ENCODE results near the gene RGS7. TPM values are rescaled to one million over a fixed set of nuclear protein-coding genes. Genes with fewer than 3 reads are reported as not detected.

The RGS7 gene
- total RNA-seq, 6 experiments from 2014 or later = not detected

- Histone ChIP-seq H3K4me1 (no peaks in the 10 kb centered on the region), H3K27me3 (no peaks in the 10 kb centered on the region), H3K36me3 (no peaks in the 10 kb centered on the region), H3K27ac (no peak overlapping the region), H3K4me3 (no peak overlapping the region), H3K9me3 (no peaks in the 10 kb centered on the region)
- TF ChIP-seq CTCF (IDR thresholded peaks at IDR 0.05) (no peak), POLR2A (IDR thresholded peaks at IDR 0.05) (no peak)
- intact Hi-C loops (cut with DNase I) = no loop called here
- no peak for DNase-seq
- WGBS (ENCODE audit: insufficient coverage, low coverage, low lambda C conversion rate, missing lambda C conversion rate) = 41% methylated on average over 1 of the region's 1 CpG
- ATAC-seq = no peak
These were observed 218.0 kb downstream of the RGS7 start for GRCh38 chr1:241139047-241139446.

GRCh38 chr1:241138248-241138647, 218.8 kb downstream of the RGS7 start:
- Histone ChIP-seq H3K9me3 (no peaks in the 10 kb centered on the region), H3K36me3 (no peaks in the 10 kb centered on the region), H3K4me3 (no peak overlapping the region), H3K27me3 (no peaks in the 10 kb centered on the region), H3K4me1 (no peaks in the 10 kb centered on the region), H3K27ac (no peak overlapping the region)
- intact Hi-C loops (cut with DNase I) = no loop called here
- 100% methylated on average over 1 of the region's 4 CpGs for WGBS (ENCODE audit: insufficient coverage, low coverage, low lambda C conversion rate, missing lambda C conversion rate)
- ATAC-seq (no peak), DNase-seq (no peak)
- TF ChIP-seq POLR2A (IDR thresholded peaks at IDR 0.05) (no peak), CTCF (IDR thresholded peaks at IDR 0.05) (no peak)

- ATAC-seq = no peak
- Histone ChIP-seq H3K27ac (no peak overlapping the region), H3K9me3 (no peaks in the 10 kb centered on the region), H3K27me3 (no peaks in the 10 kb centered on the region), H3K4me1 (no peaks in the 10 kb centered on the region), H3K4me3 (no peak overlapping the region), H3K36me3 (no peaks in the 10 kb centered on the region)
- WGBS (ENCODE audit: insufficient coverage, low coverage, low lambda C conversion rate, missing lambda C conversion rate) = 70% methylated on average over 6 of the region's 6 CpGs
- intact Hi-C loops (cut with DNase I) = no loop called here
- TF ChIP-seq POLR2A (IDR thresholded peaks at IDR 0.05) (no peak), CTCF (IDR thresholded peaks at IDR 0.05) (no peak)
- no peak for DNase-seq
These were observed 220.6 kb downstream of the RGS7 start for GRCh38 chr1:241136389-241136788.

- ATAC-seq = no peak
- intact Hi-C loops (cut with DNase I) = no loop called here
- no peak for DNase-seq
- no peak for TF ChIP-seq CTCF (IDR thresholded peaks at IDR 0.05)
- TF ChIP-seq POLR2A (IDR thresholded peaks at IDR 0.05) = no peak
- H3K9me3 ChIP-seq = no peaks in the 10 kb centered on the region
- WGBS (ENCODE audit: insufficient coverage, low coverage, low lambda C conversion rate, missing lambda C conversion rate) = 60% methylated on average over 5 of the region's 5 CpGs
- no peaks in the 10 kb centered on the region for H3K36me3 ChIP-seq
- no peak overlapping the region for H3K27ac ChIP-seq
- no peaks in the 10 kb centered on the region for H3K4me1 ChIP-seq
- no peak overlapping the region for H3K4me3 ChIP-seq
- H3K27me3 ChIP-seq = no peaks in the 10 kb centered on the region
These were observed 225.3 kb downstream of the RGS7 start for GRCh38 chr1:241131636-241132194.

- intact Hi-C loops (cut with DNase I) = no loop called here
- Histone ChIP-seq H3K27ac (no peak overlapping the region), H3K4me1 (no peaks in the 10 kb centered on the region), H3K9me3 (no peaks in the 10 kb centered on the region), H3K36me3 (no peaks in the 10 kb centered on the region), H3K27me3 (no peaks in the 10 kb centered on the region), H3K4me3 (no peak overlapping the region)
- no peak for TF ChIP-seq POLR2A (IDR thresholded peaks at IDR 0.05)
- TF ChIP-seq CTCF (IDR thresholded peaks at IDR 0.05) = no peak
- no peak for ATAC-seq
- 70% methylated on average over 3 of the region's 3 CpGs for WGBS (ENCODE audit: insufficient coverage, low coverage, low lambda C conversion rate, missing lambda C conversion rate)
- DNase-seq = no peak
These were observed 226.1 kb downstream of the RGS7 start for GRCh38 chr1:241130881-241131280.

Measured in right lobe of liver (tissue), 6 donors.